PC-9 (cell line): ENCODE data around the gene SRRT.
"Not testable (repeated sequence)": the region's sequence is repeated elsewhere in the genome, so short reads cannot be mapped to it uniquely, and the experiment has no call there.

Experiments
- EZH2 ChIP-seq: fragments of 200-600 bp; sonication (generic); IDR thresholded peaks from 2 replicates; pipeline ENCODE4 v1.8.0; 2017; ENCODE audit warnings: antibody characterized with exemption, low read depth
- TF ChIP-seq, protein P1 (sequence below): fragments of 200-600 bp; sonication (generic); conservative IDR thresholded peaks from 2 replicates; pipeline ENCODE4 v1.6.1; 2017; ENCODE audit warnings: mixed run types, antibody characterized with exemption, mild to moderate bottlenecking, moderate library complexity

DNA sequence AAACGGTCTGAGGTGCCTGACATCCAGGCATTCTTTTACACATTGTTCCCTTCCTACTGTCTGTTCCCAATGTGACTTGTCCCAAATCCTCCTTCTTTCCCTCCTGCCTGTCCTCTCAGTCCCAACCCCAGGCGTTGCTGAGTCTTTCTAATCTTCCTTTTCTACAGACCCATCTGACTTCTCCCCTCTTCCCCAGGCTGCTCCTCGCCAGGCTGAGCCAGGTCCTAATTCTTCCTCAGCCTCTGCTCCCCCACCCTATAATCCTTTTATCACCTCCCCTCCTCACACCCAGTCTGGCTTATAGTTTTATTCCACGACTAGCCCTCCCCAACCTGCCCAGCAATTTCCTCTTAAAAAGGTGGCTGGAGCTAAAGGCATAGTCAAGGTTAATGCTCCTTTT is 48.7 kb downstream of the SRRT start:
- TF ChIP-seq, protein P1, sequence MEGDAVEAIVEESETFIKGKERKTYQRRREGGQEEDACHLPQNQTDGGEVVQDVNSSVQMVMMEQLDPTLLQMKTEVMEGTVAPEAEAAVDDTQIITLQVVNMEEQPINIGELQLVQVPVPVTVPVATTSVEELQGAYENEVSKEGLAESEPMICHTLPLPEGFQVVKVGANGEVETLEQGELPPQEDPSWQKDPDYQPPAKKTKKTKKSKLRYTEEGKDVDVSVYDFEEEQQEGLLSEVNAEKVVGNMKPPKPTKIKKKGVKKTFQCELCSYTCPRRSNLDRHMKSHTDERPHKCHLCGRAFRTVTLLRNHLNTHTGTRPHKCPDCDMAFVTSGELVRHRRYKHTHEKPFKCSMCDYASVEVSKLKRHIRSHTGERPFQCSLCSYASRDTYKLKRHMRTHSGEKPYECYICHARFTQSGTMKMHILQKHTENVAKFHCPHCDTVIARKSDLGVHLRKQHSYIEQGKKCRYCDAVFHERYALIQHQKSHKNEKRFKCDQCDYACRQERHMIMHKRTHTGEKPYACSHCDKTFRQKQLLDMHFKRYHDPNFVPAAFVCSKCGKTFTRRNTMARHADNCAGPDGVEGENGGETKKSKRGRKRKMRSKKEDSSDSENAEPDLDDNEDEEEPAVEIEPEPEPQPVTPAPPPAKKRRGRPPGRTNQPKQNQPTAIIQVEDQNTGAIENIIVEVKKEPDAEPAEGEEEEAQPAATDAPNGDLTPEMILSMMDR = not testable (repeated sequence)
- not testable (repeated sequence) for TF ChIP-seq EZH2
